ENCODE measurements around the gene CDKAL1. TPM values are rescaled to one million over a fixed set of nuclear protein-coding genes. Genes with fewer than 3 reads are reported as not detected.
A peak's percentile ranks its signal among the peaks of the same experiment; 100 is the strongest.

Gene CDKAL1
- total and polyA plus RNA-seq, 9 of the 15 experiments (the other 6 are each of a cell fraction or from before 2014, with no cell fraction given): 11.2 to 36.3 (median 20.1) TPM

- TF ChIP-seq, protein P1, sequence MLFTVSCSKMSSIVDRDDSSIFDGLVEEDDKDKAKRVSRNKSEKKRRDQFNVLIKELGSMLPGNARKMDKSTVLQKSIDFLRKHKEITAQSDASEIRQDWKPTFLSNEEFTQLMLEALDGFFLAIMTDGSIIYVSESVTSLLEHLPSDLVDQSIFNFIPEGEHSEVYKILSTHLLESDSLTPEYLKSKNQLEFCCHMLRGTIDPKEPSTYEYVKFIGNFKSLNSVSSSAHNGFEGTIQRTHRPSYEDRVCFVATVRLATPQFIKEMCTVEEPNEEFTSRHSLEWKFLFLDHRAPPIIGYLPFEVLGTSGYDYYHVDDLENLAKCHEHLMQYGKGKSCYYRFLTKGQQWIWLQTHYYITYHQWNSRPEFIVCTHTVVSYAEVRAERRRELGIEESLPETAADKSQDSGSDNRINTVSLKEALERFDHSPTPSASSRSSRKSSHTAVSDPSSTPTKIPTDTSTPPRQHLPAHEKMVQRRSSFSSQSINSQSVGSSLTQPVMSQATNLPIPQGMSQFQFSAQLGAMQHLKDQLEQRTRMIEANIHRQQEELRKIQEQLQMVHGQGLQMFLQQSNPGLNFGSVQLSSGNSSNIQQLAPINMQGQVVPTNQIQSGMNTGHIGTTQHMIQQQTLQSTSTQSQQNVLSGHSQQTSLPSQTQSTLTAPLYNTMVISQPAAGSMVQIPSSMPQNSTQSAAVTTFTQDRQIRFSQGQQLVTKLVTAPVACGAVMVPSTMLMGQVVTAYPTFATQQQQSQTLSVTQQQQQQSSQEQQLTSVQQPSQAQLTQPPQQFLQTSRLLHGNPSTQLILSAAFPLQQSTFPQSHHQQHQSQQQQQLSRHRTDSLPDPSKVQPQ (CRISPR knock-in tag; IDR thresholded peaks at IDR 0.05; ENCODE audit: borderline replicate concordance): no peak
- peak; percentile 97 for TF ChIP-seq CBFA2T3 (IDR thresholded peaks at IDR 0.05)
- TF ChIP-seq CBFA2T2 (conservative IDR thresholded peaks at IDR 0.05): peak; percentile 95
- TF ChIP-seq, protein P2, sequence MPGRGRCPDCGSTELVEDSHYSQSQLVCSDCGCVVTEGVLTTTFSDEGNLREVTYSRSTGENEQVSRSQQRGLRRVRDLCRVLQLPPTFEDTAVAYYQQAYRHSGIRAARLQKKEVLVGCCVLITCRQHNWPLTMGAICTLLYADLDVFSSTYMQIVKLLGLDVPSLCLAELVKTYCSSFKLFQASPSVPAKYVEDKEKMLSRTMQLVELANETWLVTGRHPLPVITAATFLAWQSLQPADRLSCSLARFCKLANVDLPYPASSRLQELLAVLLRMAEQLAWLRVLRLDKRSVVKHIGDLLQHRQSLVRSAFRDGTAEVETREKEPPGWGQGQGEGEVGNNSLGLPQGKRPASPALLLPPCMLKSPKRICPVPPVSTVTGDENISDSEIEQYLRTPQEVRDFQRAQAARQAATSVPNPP (IDR thresholded peaks at IDR 0.05; ENCODE audit: borderline replicate concordance, insufficient read depth, insufficient read length): no peak
- no peak for TF ChIP-seq RBM34 (IDR thresholded peaks at IDR 0.05; ENCODE audit: borderline replicate concordance, insufficient read depth, low read length)
- no peak for TF ChIP-seq PRPF4 (IDR thresholded peaks at IDR 0.05; ENCODE audit: insufficient read depth, low read depth, low read length, poor library complexity, severe bottlenecking)
- TF ChIP-seq ZNF253 (CRISPR knock-in tag; conservative IDR thresholded peaks at IDR 0.05): no peak
- TF ChIP-seq ZNF224 (CRISPR knock-in tag; IDR thresholded peaks at IDR 0.05): no peak
- TF ChIP-seq GATAD2B (IDR thresholded peaks at IDR 0.05; ENCODE audit: borderline replicate concordance): 0 out of 2 replicates have a peak, but pooled peaks have one; percentile 45
- no peak for TF ChIP-seq NFXL1 (CRISPR knock-in tag; IDR thresholded peaks at IDR 0.05)
- no peak for TF ChIP-seq PCBP2 (IDR thresholded peaks at IDR 0.05; ENCODE audit: low read depth, low read length, poor library complexity, severe bottlenecking)
- TF ChIP-seq GATA2 (CRISPR knock-in tag; IDR thresholded peaks at IDR 0.05): peak; percentile 78
- peak; percentile 81 for TF ChIP-seq KLF16 (IDR thresholded peaks at IDR 0.05)
- TF ChIP-seq PHB2 (IDR thresholded peaks at IDR 0.05; ENCODE audit: low read depth): peak; percentile 86
- TF ChIP-seq TRIM24 (IDR thresholded peaks at IDR 0.05): peak; percentile 92 to 93
- TF ChIP-seq NFYB (IDR thresholded peaks at IDR 0.05; ENCODE audit: extremely low read depth, insufficient read length): no peak
- TF ChIP-seq CHD1 (IDR thresholded peaks at IDR 0.05; ENCODE audit: low read length): no peak
- TF ChIP-seq TBP (optimal IDR thresholded peaks at IDR 0.05; ENCODE audit: low read depth, low read length): no peak
- peak; percentile 80 for TF ChIP-seq SOX6 (IDR thresholded peaks at IDR 0.05)
- TF ChIP-seq FOXM1 (IDR thresholded peaks at IDR 0.05; ENCODE audit: low read depth): peak; percentile 85
- TF ChIP-seq FOXM1 (CRISPR knock-in tag; IDR thresholded peaks at IDR 0.05; ENCODE audit: low read depth): no peak
- no peak for TF ChIP-seq MLLT1 (IDR thresholded peaks at IDR 0.05)
- no peak for TF ChIP-seq JUNB (CRISPR knock-in tag; conservative IDR thresholded peaks at IDR 0.05)
- no peak for TF ChIP-seq PURB (CRISPR knock-in tag; IDR thresholded peaks at IDR 0.05; ENCODE audit: low read depth)
- TF ChIP-seq, protein P3, sequence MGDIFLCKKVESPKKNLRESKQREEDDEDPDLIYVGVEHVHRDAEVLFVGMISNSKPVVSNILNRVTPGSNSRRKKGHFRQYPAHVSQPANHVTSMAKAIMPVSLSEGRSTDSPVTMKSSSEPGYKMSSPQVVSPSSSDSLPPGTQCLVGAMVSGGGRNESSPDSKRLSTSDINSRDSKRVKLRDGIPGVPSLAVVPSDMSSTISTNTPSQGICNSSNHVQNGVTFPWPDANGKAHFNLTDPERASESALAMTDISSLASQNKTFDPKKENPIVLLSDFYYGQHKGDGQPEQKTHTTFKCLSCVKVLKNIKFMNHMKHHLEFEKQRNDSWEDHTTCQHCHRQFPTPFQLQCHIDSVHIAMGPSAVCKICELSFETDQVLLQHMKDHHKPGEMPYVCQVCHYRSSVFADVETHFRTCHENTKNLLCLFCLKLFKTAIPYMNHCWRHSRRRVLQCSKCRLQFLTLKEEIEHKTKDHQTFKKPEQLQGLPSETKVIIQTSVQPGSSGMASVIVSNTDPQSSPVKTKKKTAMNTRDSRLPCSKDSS (IDR thresholded peaks at IDR 0.05; ENCODE audit: low read depth, partially characterized antibody): no peak
These were observed 567.4 kb downstream of the CDKAL1 start (continued) for GRCh38 chr6:21101694-21102093.

All from K562 (cell line).